Parathyroid adenoma (tissue), 2 donors: Measurements from ENCODE around the gene KLF13.

Experiments
- H2AFZ ChIP-seq: fragments of 300-600 bp; sonication (generic); one replicate; pipeline ENCODE4 v1.7.0; 2017; ENCODE audit warnings: antibody characterized with exemption, mild to moderate bottlenecking
- H3K27ac ChIP-seq: fragments of 300-600 bp; sonication (generic); one replicate; pipeline ENCODE4 v1.7.0; 2017
- H3K27me3 ChIP-seq: fragments of 300-600 bp; sonication (generic); one replicate; pipeline ENCODE4 v1.7.0; 2017; ENCODE audit warnings: low read length; ENCODE audit not compliant: control insufficient read depth, insufficient read depth
- H3K36me3 ChIP-seq: fragments of 300-600 bp; sonication (generic); one replicate; pipeline ENCODE4 v1.7.0; 2017; ENCODE audit warnings: low read length; ENCODE audit not compliant: control insufficient read depth, insufficient read depth
- H3K4me1 ChIP-seq: fragments of 300-600 bp; sonication (generic); one replicate; pipeline ENCODE4 v1.7.0; 2017; ENCODE audit warnings: control low read depth
- H3K4me2 ChIP-seq: fragments of 300-600 bp; sonication (generic); one replicate; pipeline ENCODE4 v1.7.0; 2017; ENCODE audit warnings: low read length
- H3K4me3 ChIP-seq: fragments of 300-600 bp; sonication (generic); one replicate; pipeline ENCODE4 v1.7.0; 2017; ENCODE audit warnings: low read depth, low read length
- H3K79me2 ChIP-seq: fragments of 300-600 bp; sonication (generic); one replicate; pipeline ENCODE4 v1.7.0; 2017; ENCODE audit warnings: control low read depth
- H3K9ac ChIP-seq: fragments of 300-600 bp; sonication (generic); one replicate; pipeline ENCODE4 v1.7.0; 2017; ENCODE audit warnings: mild to moderate bottlenecking
- H3K9me3 ChIP-seq: fragments of 300-600 bp; sonication (generic); one replicate; pipeline ENCODE4 v1.7.0; 2017; ENCODE audit warnings: low read length; ENCODE audit not compliant: control insufficient read depth
- TF ChIP-seq, protein P1 (sequence below): fragments of 300-600 bp; sonication (generic); IDR thresholded peaks from one replicate; pipeline ENCODE4 v1.7.0; 2017; ENCODE audit warnings: antibody characterized with exemption, mild to moderate bottlenecking
- donor health status: primary hyperparathyroidism.

KLF13 gene

DNA sequence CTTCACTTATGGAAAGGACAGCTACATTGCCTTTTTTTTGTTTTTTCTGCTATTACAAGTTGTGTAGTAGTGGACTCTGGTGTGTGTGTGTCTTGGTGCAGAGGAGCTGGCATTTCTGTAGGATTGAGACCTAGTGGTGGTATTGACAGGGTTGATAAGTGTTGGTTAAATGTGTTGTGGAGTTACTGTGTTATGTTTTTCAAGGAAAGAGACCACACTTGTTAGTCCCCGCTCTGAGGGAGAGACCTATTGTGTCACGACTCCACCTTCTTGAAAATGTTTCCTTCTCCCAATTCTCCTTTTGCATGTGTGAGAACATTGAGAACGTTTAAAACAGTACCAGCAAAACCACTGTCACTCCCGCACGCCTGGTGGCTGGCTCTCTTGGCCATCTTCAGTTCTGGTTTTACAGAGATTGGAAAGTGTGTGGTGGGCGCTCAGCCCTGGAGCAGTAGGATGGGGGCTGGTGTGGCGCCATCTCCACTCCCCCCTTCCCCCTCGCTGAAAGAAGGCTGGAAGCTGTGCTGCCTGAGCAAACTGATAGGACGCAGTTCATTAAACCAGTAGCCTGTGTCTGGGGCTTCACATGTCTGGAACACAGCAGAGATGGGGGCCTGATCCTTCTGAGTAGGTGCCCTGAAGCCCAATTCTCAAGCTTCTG, 5.5 kb downstream of the KLF13 start:
- TF ChIP-seq, protein P1, sequence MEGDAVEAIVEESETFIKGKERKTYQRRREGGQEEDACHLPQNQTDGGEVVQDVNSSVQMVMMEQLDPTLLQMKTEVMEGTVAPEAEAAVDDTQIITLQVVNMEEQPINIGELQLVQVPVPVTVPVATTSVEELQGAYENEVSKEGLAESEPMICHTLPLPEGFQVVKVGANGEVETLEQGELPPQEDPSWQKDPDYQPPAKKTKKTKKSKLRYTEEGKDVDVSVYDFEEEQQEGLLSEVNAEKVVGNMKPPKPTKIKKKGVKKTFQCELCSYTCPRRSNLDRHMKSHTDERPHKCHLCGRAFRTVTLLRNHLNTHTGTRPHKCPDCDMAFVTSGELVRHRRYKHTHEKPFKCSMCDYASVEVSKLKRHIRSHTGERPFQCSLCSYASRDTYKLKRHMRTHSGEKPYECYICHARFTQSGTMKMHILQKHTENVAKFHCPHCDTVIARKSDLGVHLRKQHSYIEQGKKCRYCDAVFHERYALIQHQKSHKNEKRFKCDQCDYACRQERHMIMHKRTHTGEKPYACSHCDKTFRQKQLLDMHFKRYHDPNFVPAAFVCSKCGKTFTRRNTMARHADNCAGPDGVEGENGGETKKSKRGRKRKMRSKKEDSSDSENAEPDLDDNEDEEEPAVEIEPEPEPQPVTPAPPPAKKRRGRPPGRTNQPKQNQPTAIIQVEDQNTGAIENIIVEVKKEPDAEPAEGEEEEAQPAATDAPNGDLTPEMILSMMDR = no peak
- H3K9ac ChIP-seq = no peak overlapping the region
- no peak overlapping the region for H3K4me2 ChIP-seq
- peaks cover 37% of the 10 kb centered on the region for H3K4me1 ChIP-seq
- H3K27me3 ChIP-seq = no peaks in the 10 kb centered on the region
- no peaks in the 10 kb centered on the region for H3K36me3 ChIP-seq
- peak overlapping the region; percentile 19 for H3K27ac ChIP-seq
- no peak overlapping the region for H3K4me3 ChIP-seq
- no peaks in the 10 kb centered on the region for H3K9me3 ChIP-seq
- peaks cover 26% of the 10 kb centered on the region for H3K79me2 ChIP-seq
- H2AFZ ChIP-seq = no peak overlapping the region

DNA sequence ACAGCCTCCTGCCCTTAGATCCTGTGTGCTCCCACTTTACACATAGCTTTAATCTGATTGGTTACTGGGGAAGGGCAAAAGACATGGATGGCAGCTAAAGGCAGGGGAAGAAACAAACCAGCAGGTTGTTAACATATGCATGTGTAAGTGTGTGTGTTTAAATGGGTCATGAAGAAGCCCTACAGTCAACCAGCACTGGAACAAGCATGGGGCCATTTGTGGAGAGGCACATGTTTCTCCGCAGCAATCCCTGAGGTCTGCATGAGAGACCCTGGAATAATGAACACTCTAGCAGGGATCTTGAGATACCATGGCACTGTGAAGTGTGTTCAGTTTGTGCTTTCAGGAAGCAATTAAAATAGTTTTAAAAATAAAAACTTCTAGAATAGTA, 6.0 kb downstream of the KLF13 start:
- H2AFZ ChIP-seq = no peak overlapping the region
- H3K9ac ChIP-seq = no peak overlapping the region
- peaks cover 42% of the 10 kb centered on the region for H3K4me1 ChIP-seq
- TF ChIP-seq, protein P1 = no peak
- H3K4me3 ChIP-seq = no peak overlapping the region
- no peak overlapping the region for H3K4me2 ChIP-seq
- no peaks in the 10 kb centered on the region for H3K9me3 ChIP-seq
- H3K27ac ChIP-seq = peak overlapping the region; percentile 19
- H3K36me3 ChIP-seq = no peaks in the 10 kb centered on the region
- peaks cover 26% of the 10 kb centered on the region for H3K79me2 ChIP-seq
- H3K27me3 ChIP-seq = no peaks in the 10 kb centered on the region

DNA sequence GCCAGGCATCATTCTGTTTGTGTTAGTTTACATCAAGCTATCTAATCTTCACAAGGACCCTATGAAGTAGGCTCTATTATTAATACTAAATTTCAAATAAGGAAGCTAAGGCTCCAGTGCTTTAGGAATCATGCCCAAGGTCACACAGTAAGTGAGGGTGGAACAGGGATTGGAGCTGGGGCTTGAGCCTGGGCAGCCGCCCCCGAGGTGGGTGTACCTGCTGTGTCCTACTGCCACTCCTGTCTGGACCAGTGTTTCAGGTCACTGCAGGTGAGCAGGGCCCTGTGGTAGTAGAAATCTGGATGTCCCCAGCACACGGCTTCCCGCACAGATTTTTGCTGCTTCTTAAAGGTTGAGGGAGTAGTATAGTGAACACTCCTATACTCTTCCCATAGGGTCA, 6.5 kb downstream of the KLF13 start:
- no peaks in the 10 kb centered on the region for H3K9me3 ChIP-seq
- no peak overlapping the region for H3K4me3 ChIP-seq
- no peak overlapping the region for H3K27ac ChIP-seq
- TF ChIP-seq, protein P1 = no peak
- peaks cover 46% of the 10 kb centered on the region for H3K4me1 ChIP-seq
- H3K9ac ChIP-seq = no peak overlapping the region
- H2AFZ ChIP-seq = no peak overlapping the region
- no peak overlapping the region for H3K4me2 ChIP-seq
- no peaks in the 10 kb centered on the region for H3K36me3 ChIP-seq
- H3K79me2 ChIP-seq = peaks cover 26% of the 10 kb centered on the region
- H3K27me3 ChIP-seq = no peaks in the 10 kb centered on the region

DNA sequence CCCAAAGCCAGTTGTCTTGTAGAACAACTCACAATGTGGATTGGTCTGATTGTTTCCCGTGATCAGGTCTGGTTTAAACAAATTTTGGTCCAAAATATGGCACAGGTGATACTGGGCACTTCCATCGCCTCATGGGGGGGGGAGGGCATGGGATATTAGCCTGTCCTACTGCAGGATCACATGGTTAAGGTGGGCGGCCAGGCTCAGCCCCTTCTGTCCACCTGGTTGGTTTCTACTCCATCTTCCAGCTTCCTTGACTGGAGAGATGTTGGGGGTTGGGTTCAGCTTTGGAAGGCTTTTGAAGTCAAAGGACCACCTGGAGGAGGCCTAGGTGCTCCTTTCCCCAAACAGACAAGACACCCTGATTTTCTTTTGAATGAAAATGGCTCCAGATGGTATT, 7.2 kb downstream of the KLF13 start:
- Histone ChIP-seq H3K4me2 (no peak overlapping the region), H3K27me3 (no peaks in the 10 kb centered on the region), H3K9ac (no peak overlapping the region), H2AFZ (no peak overlapping the region), H3K9me3 (no peaks in the 10 kb centered on the region), H3K4me3 (no peak overlapping the region), H3K4me1 (peaks cover 53% of the 10 kb centered on the region), H3K36me3 (no peaks in the 10 kb centered on the region), H3K27ac (no peak overlapping the region), H3K79me2 (peaks cover 28% of the 10 kb centered on the region)
- TF ChIP-seq, protein P1 = no peak

DNA sequence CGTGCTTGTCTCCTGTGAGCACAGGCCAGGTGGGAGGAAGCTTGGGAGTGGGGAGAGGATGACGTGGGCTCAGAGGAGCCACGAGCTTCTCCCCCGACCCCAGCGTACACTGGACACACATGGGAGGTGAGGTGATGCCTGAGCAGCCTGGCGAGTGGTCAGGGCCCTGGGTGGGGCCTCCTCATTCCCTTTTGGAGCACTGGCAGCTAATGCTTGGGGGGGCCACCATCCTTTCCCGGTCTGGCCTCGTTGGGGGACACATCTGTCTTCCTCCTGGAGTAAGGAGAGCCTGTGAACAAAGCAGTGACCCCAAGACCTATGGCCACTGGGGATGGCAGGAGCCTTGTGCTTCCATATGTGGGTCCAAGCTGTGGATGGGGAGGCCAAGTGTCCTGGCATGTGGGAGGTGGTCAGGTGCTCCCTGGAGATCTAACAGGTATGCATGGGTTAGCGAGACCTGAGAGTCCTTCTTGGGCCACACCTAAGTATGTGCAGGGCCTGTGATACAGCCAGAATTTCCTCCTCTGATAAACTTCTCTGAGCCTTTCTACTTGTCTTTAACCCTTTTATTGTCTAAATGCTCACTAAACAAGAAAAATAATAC, 9.5 kb downstream of the KLF13 start:
- Histone ChIP-seq H3K79me2 (peaks cover 34% of the 10 kb centered on the region), H3K9ac (no peak overlapping the region), H2AFZ (no peak overlapping the region), H3K4me2 (peak overlapping the region; percentile 17), H3K4me1 (peaks cover 63% of the 10 kb centered on the region), H3K27me3 (no peaks in the 10 kb centered on the region), H3K9me3 (no peaks in the 10 kb centered on the region), H3K27ac (peak overlapping the region; percentile 96), H3K36me3 (no peaks in the 10 kb centered on the region), H3K4me3 (no peak overlapping the region)
- TF ChIP-seq, protein P1 = no peak
